AG09309 (cell line): ENCODE results near the gene SLCO4A1.

Experiments
- DNase-seq: peaks from one replicate; pipeline ENCODE4 v3.0.0-alpha.2; 2010; ENCODE audit warnings: low read depth
- H3K4me3 ChIP-seq: 2 replicates; pipeline ENCODE4 v1.5.1; 2011; ENCODE audit warnings: mild to moderate bottlenecking, low read depth, low read length, moderate library complexity; ENCODE audit not compliant: control insufficient read depth
- TF ChIP-seq, protein P1 (sequence below): IDR thresholded peaks from 2 replicates; pipeline ENCODE4 v1.5.1; 2011; ENCODE audit warnings: mild to moderate bottlenecking, low read depth, low read length, inconsistent platforms; ENCODE audit not compliant: insufficient read depth, control insufficient read depth; ENCODE audit errors: missing control alignments

Gene SLCO4A1

GRCh38 chr20:62644044-62644795 lies 1.9 kb downstream of the SLCO4A1 start:
- DNase-seq = no peak
- H3K4me3 ChIP-seq = no peak overlapping the region
- TF ChIP-seq, protein P1, sequence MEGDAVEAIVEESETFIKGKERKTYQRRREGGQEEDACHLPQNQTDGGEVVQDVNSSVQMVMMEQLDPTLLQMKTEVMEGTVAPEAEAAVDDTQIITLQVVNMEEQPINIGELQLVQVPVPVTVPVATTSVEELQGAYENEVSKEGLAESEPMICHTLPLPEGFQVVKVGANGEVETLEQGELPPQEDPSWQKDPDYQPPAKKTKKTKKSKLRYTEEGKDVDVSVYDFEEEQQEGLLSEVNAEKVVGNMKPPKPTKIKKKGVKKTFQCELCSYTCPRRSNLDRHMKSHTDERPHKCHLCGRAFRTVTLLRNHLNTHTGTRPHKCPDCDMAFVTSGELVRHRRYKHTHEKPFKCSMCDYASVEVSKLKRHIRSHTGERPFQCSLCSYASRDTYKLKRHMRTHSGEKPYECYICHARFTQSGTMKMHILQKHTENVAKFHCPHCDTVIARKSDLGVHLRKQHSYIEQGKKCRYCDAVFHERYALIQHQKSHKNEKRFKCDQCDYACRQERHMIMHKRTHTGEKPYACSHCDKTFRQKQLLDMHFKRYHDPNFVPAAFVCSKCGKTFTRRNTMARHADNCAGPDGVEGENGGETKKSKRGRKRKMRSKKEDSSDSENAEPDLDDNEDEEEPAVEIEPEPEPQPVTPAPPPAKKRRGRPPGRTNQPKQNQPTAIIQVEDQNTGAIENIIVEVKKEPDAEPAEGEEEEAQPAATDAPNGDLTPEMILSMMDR = no peak

GRCh38 chr20:62644802-62645496 lies 2.6 kb downstream of the SLCO4A1 start:
- no peak overlapping the region for H3K4me3 ChIP-seq
- TF ChIP-seq, protein P1 = no peak
- DNase-seq = no peak

GRCh38 chr20:62645613-62646012 lies 3.3 kb downstream of the SLCO4A1 start:
- H3K4me3 ChIP-seq = no peak overlapping the region
- DNase-seq = no peak
- TF ChIP-seq, protein P1 = no peak

GRCh38 chr20:62646851-62647520 lies 4.7 kb downstream of the SLCO4A1 start:
- DNase-seq = no peak
- TF ChIP-seq, protein P1 = no peak
- H3K4me3 ChIP-seq = no peak overlapping the region

GRCh38 chr20:62647521-62648317 lies 5.4 kb downstream of the SLCO4A1 start:
- H3K4me3 ChIP-seq = no peak overlapping the region
- no peak for DNase-seq
- TF ChIP-seq, protein P1 = no peak

DNA sequence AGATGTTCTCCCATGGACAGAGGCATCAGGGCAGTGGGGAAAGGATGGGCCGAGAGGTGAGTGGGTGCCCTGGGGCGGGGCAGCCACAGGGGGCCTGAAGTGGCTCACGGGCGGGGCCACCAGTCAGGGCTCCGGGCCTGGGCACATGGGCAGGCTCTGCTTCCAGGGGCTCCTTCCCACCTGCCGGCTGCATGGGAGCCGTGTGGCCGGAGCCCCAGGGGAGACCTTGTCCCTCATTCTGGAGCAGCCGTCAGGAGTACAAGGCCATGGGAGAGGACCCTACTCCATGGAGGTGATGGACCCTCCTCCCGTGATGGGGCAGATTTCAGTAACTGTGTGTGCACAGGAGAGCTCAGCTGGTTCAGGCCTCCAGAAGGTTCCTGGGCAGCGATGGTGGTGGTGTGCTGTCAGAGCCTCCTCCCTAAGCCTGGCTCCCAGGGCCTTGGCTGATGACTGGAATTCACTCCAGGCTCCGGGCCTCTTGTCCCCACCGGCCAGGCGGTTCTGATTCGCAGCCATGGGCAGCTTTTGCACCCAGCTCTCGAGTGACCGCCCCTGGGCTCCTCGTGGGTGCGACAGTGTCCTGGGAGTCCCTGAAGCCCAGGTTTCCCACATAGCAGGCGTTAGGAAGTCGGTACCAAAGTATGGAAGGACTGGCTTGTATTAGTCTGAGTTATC lies 6.2 kb downstream of the SLCO4A1 start:
- H3K4me3 ChIP-seq = no peak overlapping the region
- TF ChIP-seq, protein P1 = no peak
- no peak for DNase-seq
